Hepatocyte (in vitro differentiated cells): Measurements from ENCODE around the gene NOS3. TPM values are rescaled to one million over a fixed set of nuclear protein-coding genes. Genes with fewer than 3 reads are reported as not detected.

Experiments used
- DNase-seq: peaks from one replicate; pipeline ENCODE4 v3.0.0-alpha.2; 2016; ENCODE audit warnings: low spot score
- H2AFZ ChIP-seq: fragments of 200-600 bp; sonication (generic); 2 replicates; pipeline ENCODE4 v1.6.0; 2016; ENCODE audit warnings: antibody characterized with exemption, mild to moderate bottlenecking
- H3K27ac ChIP-seq: fragments of 200-600 bp; sonication (generic); 2 replicates; pipeline ENCODE4 v1.5.1; 2016; ENCODE audit warnings: mild to moderate bottlenecking
- H3K27me3 ChIP-seq: fragments of 200-600 bp; sonication (generic); 2 replicates; pipeline ENCODE4 v1.6.1; 2016
- H3K36me3 ChIP-seq: fragments of 200-600 bp; sonication (generic); replicated peaks from 2 replicates; pipeline ENCODE4 v1.5.1; 2016; ENCODE audit warnings: low read depth; ENCODE audit not compliant: insufficient read depth
- H3K4me1 ChIP-seq: fragments of 200-600 bp; sonication (generic); 2 replicates; pipeline ENCODE4 v1.5.1; 2016; ENCODE audit warnings: mild to moderate bottlenecking, moderate library complexity; ENCODE audit not compliant: insufficient read depth
- H3K4me2 ChIP-seq: fragments of 200-600 bp; sonication (generic); 2 replicates; pipeline ENCODE4 v1.6.0; 2016
- H3K4me3 ChIP-seq: fragments of 200-600 bp; sonication (generic); 2 replicates; pipeline ENCODE4 v1.5.1; 2016; ENCODE audit warnings: mild to moderate bottlenecking
- H3K79me2 ChIP-seq: fragments of 200-600 bp; sonication (generic); 2 replicates; pipeline ENCODE4 v1.6.0; 2017; ENCODE audit warnings: mild to moderate bottlenecking
- H3K9me2 ChIP-seq: fragments of 200-600 bp; sonication (generic); replicated peaks from 2 replicates; pipeline ENCODE4 v1.6.0; 2017; ENCODE audit warnings: mild to moderate bottlenecking; ENCODE audit not compliant: insufficient read depth
- H3K9me3 ChIP-seq: fragments of 200-600 bp; sonication (generic); 2 replicates; pipeline ENCODE4 v1.5.1; 2016; ENCODE audit warnings: low read depth, mild to moderate bottlenecking
- H4K20me1 ChIP-seq: fragments of 200-600 bp; sonication (generic); 2 replicates; pipeline ENCODE4 v1.6.0; 2016; ENCODE audit warnings: mild to moderate bottlenecking; ENCODE audit not compliant: insufficient read depth, poor library complexity, severe bottlenecking
- CTCF ChIP-seq: fragments of 200-600 bp; sonication (generic); IDR thresholded peaks from 2 replicates; pipeline ENCODE4 v1.5.1; 2016; ENCODE audit warnings: antibody characterized with exemption, mild to moderate bottlenecking; ENCODE audit not compliant: poor library complexity
- EZH2 ChIP-seq: fragments of 200-600 bp; sonication (generic); IDR thresholded peaks from 2 replicates; pipeline ENCODE4 v1.6.1; 2016; ENCODE audit warnings: antibody characterized with exemption, mild to moderate bottlenecking, borderline replicate concordance
- EZH2phosphoT487 ChIP-seq: fragments of 200-600 bp; sonication (generic); IDR thresholded peaks from one replicate; pipeline ENCODE4 v1.6.1; 2018; ENCODE audit warnings: antibody characterized with exemption, mild to moderate bottlenecking, low read depth, moderate library complexity; ENCODE audit not compliant: unreplicated experiment, severe bottlenecking
- WGBS: methylation state at CpG from one replicate; pipeline ENCODE4 v1.1.6; 2016; ENCODE audit warnings: low lambda C conversion rate; ENCODE audit errors: missing lambda C conversion rate; 5-methylcytosine and 5-hydroxymethylcytosine counted together
- polyA plus RNA-seq: library from polyadenylated mRNA; unstranded; fragments of >200 nt; fragmentation: Nextera tagmentation; extraction: Ambion mirVana; gene quantifications from 2 replicates; pipeline ENCODE4 v1.2.1, GENCODE V29; 2016
- total RNA-seq: library from RNA; depleted of rRNA; stranded (reverse); fragments of >200 nt; gene quantifications from 2 replicates; pipeline ENCODE4 v1.2.3, GENCODE V29; 2014

NOS3 gene
- total and polyA plus RNA-seq, 2 experiments from 2014 or later, result 9.8 to 17.4 TPM

DNA sequence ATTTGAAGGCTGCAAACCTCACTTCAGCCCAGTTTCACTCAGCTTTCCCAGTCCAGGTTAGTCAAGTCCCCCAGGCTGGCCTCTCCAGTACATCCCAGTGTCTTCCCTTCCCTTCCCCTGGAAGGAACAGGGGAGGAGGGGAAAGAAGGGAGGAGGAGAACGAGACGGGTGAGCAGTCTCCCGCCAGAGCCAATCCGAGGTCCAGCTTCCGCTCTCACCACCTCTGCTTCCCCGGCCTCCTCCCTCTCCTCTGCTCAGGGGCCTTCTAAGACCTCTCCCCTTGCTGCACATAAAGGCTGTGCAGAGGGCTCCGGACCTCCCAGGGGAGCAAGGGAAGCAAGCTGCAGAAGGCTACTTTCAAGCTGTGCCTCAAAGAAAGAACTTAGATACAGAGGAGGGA is 29.4 kb downstream of the NOS3 start:
- Histone ChIP-seq H3K4me3 (no peak overlapping the region), H3K27me3 (peaks cover 33% of the 10 kb centered on the region), H4K20me1 (no peaks in the 10 kb centered on the region), H3K4me1 (peaks cover 12% of the 10 kb centered on the region), H3K79me2 (no peaks in the 10 kb centered on the region), H3K4me2 (peak overlapping the region; percentile 53), H3K36me3 (no peaks in the 10 kb centered on the region), H3K9me3 (no peaks in the 10 kb centered on the region), H3K9me2 (no peaks in the 10 kb centered on the region), H2AFZ (no peak overlapping the region), H3K27ac (no peak overlapping the region)
- TF ChIP-seq CTCF (no peak), EZH2phosphoT487 (no peak), EZH2 (no peak)
- 43% methylated on average over 4 of the region's 7 CpGs for WGBS
- DNase-seq, result no peak

GRCh38 chr7:151023232-151023631 is 32.4 kb downstream of the NOS3 start:
- no peak for TF ChIP-seq CTCF
- TF ChIP-seq EZH2, result no peak
- no peak for TF ChIP-seq EZH2phosphoT487
- H3K9me3 ChIP-seq, result no peaks in the 10 kb centered on the region
- DNase-seq, result no peak
- no peak overlapping the region for H3K4me2 ChIP-seq
- peaks cover 7% of the 10 kb centered on the region for H3K4me1 ChIP-seq
- H2AFZ ChIP-seq, result no peak overlapping the region
- H3K79me2 ChIP-seq, result no peaks in the 10 kb centered on the region
- WGBS, result 93% methylated on average over 10 of the region's 10 CpGs
- H4K20me1 ChIP-seq, result no peaks in the 10 kb centered on the region
- no peak overlapping the region for H3K4me3 ChIP-seq
- no peak overlapping the region for H3K27ac ChIP-seq
- H3K36me3 ChIP-seq, result no peaks in the 10 kb centered on the region
- H3K27me3 ChIP-seq, result peaks cover 25% of the 10 kb centered on the region
- H3K9me2 ChIP-seq, result no peaks in the 10 kb centered on the region

- peak; percentile 46 for DNase-seq
- Histone ChIP-seq H3K9me2 (no peaks in the 10 kb centered on the region), H3K9me3 (no peaks in the 10 kb centered on the region), H4K20me1 (no peaks in the 10 kb centered on the region), H2AFZ (no peak within 1 kb of the TSS), H3K36me3 (no peaks in the 10 kb centered on the region), H3K27ac (no peak within 1 kb of the TSS), H3K4me1 (peaks cover 12% of the 10 kb centered on the region), H3K79me2 (peaks cover 6% of the 10 kb centered on the region), H3K27me3 (peaks cover 18% of the 10 kb centered on the region), H3K4me3 (no peak within 1 kb of the TSS), H3K4me2 (no peak within 1 kb of the TSS)
- no peak for TF ChIP-seq EZH2
- no peak for TF ChIP-seq EZH2phosphoT487
- TF ChIP-seq CTCF, result no peak
- 82% methylated on average over 4 of the region's 4 CpGs for whole genome bisulfite sequencing
Measured at GRCh38 chr7:151024435-151025056, 33.7 kb downstream of the NOS3 start, which contains the start of gene ATG9B. Gene ATG9B (minus strand): TSS chr7:151024494. CDS start chr7:151024423, 71 bp downstream.
